ENCODE results near the gene PPFIA1. TPM values are rescaled to one million over a fixed set of nuclear protein-coding genes. Genes with fewer than 3 reads are reported as not detected.
"Not testable (repeated sequence)": the region's sequence is repeated elsewhere in the genome, so short reads cannot be mapped to it uniquely, and the experiment has no call there.

The PPFIA1 gene
- total and polyA plus RNA-seq, 9 donors: 24.9 to 37.4 (median 28.8) TPM

GRCh38 chr11:70407814-70408213 lies 137.3 kb downstream of the PPFIA1 start:
- H3K36me3 ChIP-seq (ENCODE audit: control insufficient read depth, insufficient read depth, low read length): peaks cover 68% of the 10 kb centered on the region
- WGBS (ENCODE audit: insufficient coverage): 100% methylated on average over 2 of the region's 6 CpGs
- H3K9me3 ChIP-seq (replicated peaks; ENCODE audit: control insufficient read depth, low read depth, low read length): no peaks in the 10 kb centered on the region
- H3K4me3 ChIP-seq (ENCODE audit: low read length): no peak overlapping the region
- DNase-seq: no peak
- no peak overlapping the region for H3K27ac ChIP-seq (ENCODE audit: low read length)
- peaks cover 3% of the 10 kb centered on the region for H3K27me3 ChIP-seq (ENCODE audit: control insufficient read depth, insufficient read depth, low read length)
- H3K4me1 ChIP-seq (ENCODE audit: control insufficient read depth, insufficient read depth, low read length): no peaks in the 10 kb centered on the region

GRCh38 chr11:70408326-70408725 lies 137.8 kb downstream of the PPFIA1 start:
- H3K4me3 ChIP-seq (ENCODE audit: low read length); H3K27ac ChIP-seq (ENCODE audit: low read length); DNase-seq; H3K27me3 ChIP-seq (ENCODE audit: control insufficient read depth, insufficient read depth, low read length); H3K4me1 ChIP-seq (ENCODE audit: control insufficient read depth, insufficient read depth, low read length); H3K9me3 ChIP-seq (replicated peaks; ENCODE audit: control insufficient read depth, low read depth, low read length): not testable (repeated sequence)
- 100% methylated on average over 3 of the region's 4 CpGs for WGBS (ENCODE audit: insufficient coverage)
- H3K36me3 ChIP-seq (ENCODE audit: control insufficient read depth, insufficient read depth, low read length): peaks cover 73% of the 10 kb centered on the region

GRCh38 chr11:70409437-70409836 lies 138.9 kb downstream of the PPFIA1 start:
- DNase-seq: no peak
- no peaks in the 10 kb centered on the region for H3K4me1 ChIP-seq (ENCODE audit: control insufficient read depth, insufficient read depth, low read length)
- H3K9me3 ChIP-seq (replicated peaks; ENCODE audit: control insufficient read depth, low read depth, low read length): no peaks in the 10 kb centered on the region
- no peak overlapping the region for H3K27ac ChIP-seq (ENCODE audit: low read length)
- peaks cover 3% of the 10 kb centered on the region for H3K27me3 ChIP-seq (ENCODE audit: control insufficient read depth, insufficient read depth, low read length)
- peaks cover 82% of the 10 kb centered on the region for H3K36me3 ChIP-seq (ENCODE audit: control insufficient read depth, insufficient read depth, low read length)
- no peak overlapping the region for H3K4me3 ChIP-seq (ENCODE audit: low read length)
- 96% methylated on average over 6 of the region's 10 CpGs for WGBS (ENCODE audit: insufficient coverage)

GRCh38 chr11:70409871-70410270 lies 139.4 kb downstream of the PPFIA1 start:
- H3K9me3 ChIP-seq (replicated peaks; ENCODE audit: control insufficient read depth, low read depth, low read length): no peaks in the 10 kb centered on the region
- H3K36me3 ChIP-seq (ENCODE audit: control insufficient read depth, insufficient read depth, low read length): peaks cover 87% of the 10 kb centered on the region
- H3K4me1 ChIP-seq (ENCODE audit: control insufficient read depth, insufficient read depth, low read length): no peaks in the 10 kb centered on the region
- 86% methylated on average over 4 of the region's 7 CpGs for WGBS (ENCODE audit: insufficient coverage)
- peaks cover 3% of the 10 kb centered on the region for H3K27me3 ChIP-seq (ENCODE audit: control insufficient read depth, insufficient read depth, low read length)
- H3K27ac ChIP-seq (ENCODE audit: low read length): no peak overlapping the region
- no peak overlapping the region for H3K4me3 ChIP-seq (ENCODE audit: low read length)
- DNase-seq: no peak

- H3K36me3 ChIP-seq (ENCODE audit: control insufficient read depth, insufficient read depth, low read length): peaks cover 89% of the 10 kb centered on the region
- WGBS (ENCODE audit: insufficient coverage): 87% methylated on average over 19 of the region's 29 CpGs
- peaks cover 3% of the 10 kb centered on the region for H3K27me3 ChIP-seq (ENCODE audit: control insufficient read depth, insufficient read depth, low read length)
These were observed 140.1 kb downstream of the PPFIA1 start for GRCh38 chr11:70410276-70411205.

GRCh38 chr11:70411713-70412452 lies 141.4 kb downstream of the PPFIA1 start:
- Histone ChIP-seq H3K9me3 (replicated peaks; ENCODE audit: control insufficient read depth, low read depth, low read length) (no peaks in the 10 kb centered on the region), H3K27me3 (ENCODE audit: control insufficient read depth, insufficient read depth, low read length) (no peaks in the 10 kb centered on the region), H3K4me1 (ENCODE audit: control insufficient read depth, insufficient read depth, low read length) (no peaks in the 10 kb centered on the region), H3K36me3 (ENCODE audit: control insufficient read depth, insufficient read depth, low read length) (peaks cover 94% of the 10 kb centered on the region), H3K4me3 (ENCODE audit: low read length) (no peak overlapping the region), H3K27ac (ENCODE audit: low read length) (no peak overlapping the region)
- WGBS (ENCODE audit: insufficient coverage): 94% methylated on average over 12 of the region's 15 CpGs
- DNase-seq: no peak

More at GRCh38 chr11:70410276-70411205, 140.1 kb downstream of the PPFIA1 start:
- no peak overlapping the region for H3K4me3 ChIP-seq (ENCODE audit: low read length)
- DNase-seq: no peak
- no peaks in the 10 kb centered on the region for H3K9me3 ChIP-seq (replicated peaks; ENCODE audit: control insufficient read depth, low read depth, low read length)
- no peaks in the 10 kb centered on the region for H3K4me1 ChIP-seq (ENCODE audit: control insufficient read depth, insufficient read depth, low read length)
- no peak overlapping the region for H3K27ac ChIP-seq (ENCODE audit: low read length)

GRCh38 chr11:70413151-70413550 lies 142.7 kb downstream of the PPFIA1 start:
- 86% methylated on average over 10 of the region's 10 CpGs for WGBS (ENCODE audit: insufficient coverage)
- Histone ChIP-seq H3K4me1 (ENCODE audit: control insufficient read depth, insufficient read depth, low read length) (no peaks in the 10 kb centered on the region), H3K27ac (ENCODE audit: low read length) (no peak overlapping the region), H3K27me3 (ENCODE audit: control insufficient read depth, insufficient read depth, low read length) (no peaks in the 10 kb centered on the region), H3K9me3 (replicated peaks; ENCODE audit: control insufficient read depth, low read depth, low read length) (no peaks in the 10 kb centered on the region), H3K36me3 (ENCODE audit: control insufficient read depth, insufficient read depth, low read length) (peaks cover 93% of the 10 kb centered on the region), H3K4me3 (ENCODE audit: low read length) (no peak overlapping the region)
- DNase-seq: no peak

- no peaks in the 10 kb centered on the region for H3K4me1 ChIP-seq (ENCODE audit: control insufficient read depth, insufficient read depth, low read length)
- H3K4me3 ChIP-seq (ENCODE audit: low read length): no peak overlapping the region
- no peak for DNase-seq
- no peaks in the 10 kb centered on the region for H3K9me3 ChIP-seq (replicated peaks; ENCODE audit: control insufficient read depth, low read depth, low read length)
- no peak overlapping the region for H3K27ac ChIP-seq (ENCODE audit: low read length)
- H3K36me3 ChIP-seq (ENCODE audit: control insufficient read depth, insufficient read depth, low read length): peaks cover 85% of the 10 kb centered on the region
- 88% methylated on average over 28 of the region's 28 CpGs for WGBS (ENCODE audit: insufficient coverage)
- no peaks in the 10 kb centered on the region for H3K27me3 ChIP-seq (ENCODE audit: control insufficient read depth, insufficient read depth, low read length)
These were observed 144.0 kb downstream of the PPFIA1 start for GRCh38 chr11:70414341-70415100.

- Histone ChIP-seq H3K9me3 (replicated peaks; ENCODE audit: control insufficient read depth, low read depth, low read length) (no peaks in the 10 kb centered on the region), H3K36me3 (ENCODE audit: control insufficient read depth, insufficient read depth, low read length) (peaks cover 85% of the 10 kb centered on the region), H3K27me3 (ENCODE audit: control insufficient read depth, insufficient read depth, low read length) (no peaks in the 10 kb centered on the region), H3K4me1 (ENCODE audit: control insufficient read depth, insufficient read depth, low read length) (no peaks in the 10 kb centered on the region), H3K4me3 (ENCODE audit: low read length) (no peak overlapping the region), H3K27ac (ENCODE audit: low read length) (no peak overlapping the region)
- WGBS (ENCODE audit: insufficient coverage): 59% methylated on average over 7 of the region's 10 CpGs
- no peak for DNase-seq
These were observed 144.7 kb downstream of the PPFIA1 start for GRCh38 chr11:70415191-70415590.
